Neutrophil (primary cell): ENCODE results near the gene TMCC1.
"Not testable (repeated sequence)": the region's sequence is repeated elsewhere in the genome, so short reads cannot be mapped to it uniquely, and the experiment has no call there.

Experiments
- H3K27ac ChIP-seq: fragments of 200-600 bp; sonication (generic); 2 replicates; pipeline ENCODE4 v1.5.1; 2016; ENCODE audit warnings: mild to moderate bottlenecking, moderate library complexity
- H3K27me3 ChIP-seq: fragments of 200-600 bp; sonication (generic); 2 replicates; pipeline ENCODE4 v1.6.0; 2016; ENCODE audit warnings: mild to moderate bottlenecking
- H3K36me3 ChIP-seq: fragments of 200-600 bp; sonication (generic); 2 replicates; pipeline ENCODE4 v1.5.1; 2017
- H3K4me1 ChIP-seq, 2 experiments: fragments of 200-600 bp in 1 of 2; sonication (generic) in 1 of 2; 1 replicate in 1 of 2; 2 replicates in 1 of 2; pipeline versions ENCODE4 v1.5.1 to v1.6.1; 2013 to 2016; ENCODE audit warnings: low read depth in 1 of 2, low read length in 1 of 2, mild to moderate bottlenecking in 1 of 2, moderate library complexity in 1 of 2; ENCODE audit not compliant: control insufficient read depth in 1 of 2, insufficient read depth in 1 of 2
- H3K4me3 ChIP-seq, 2 experiments: fragments of 200-600 bp in 1 of 2; sonication (generic) in 1 of 2; 1 replicate in 1 of 2; 2 replicates in 1 of 2; pipeline ENCODE4 v1.5.1; 2013 to 2016; ENCODE audit warnings: low read depth in 1 of 2, low read length in 1 of 2, mild to moderate bottlenecking in 1 of 2, moderate library complexity in 1 of 2
- H3K9me3 ChIP-seq: fragments of 200-600 bp; sonication (generic); 2 replicates; pipeline ENCODE4 v1.5.1; 2016
- TF ChIP-seq, protein P1 (sequence below): fragments of 200-600 bp; sonication (generic); IDR thresholded peaks from 2 replicates; pipeline ENCODE4 v1.5.1; 2016; ENCODE audit warnings: antibody characterized with exemption

TMCC1 gene

DNA sequence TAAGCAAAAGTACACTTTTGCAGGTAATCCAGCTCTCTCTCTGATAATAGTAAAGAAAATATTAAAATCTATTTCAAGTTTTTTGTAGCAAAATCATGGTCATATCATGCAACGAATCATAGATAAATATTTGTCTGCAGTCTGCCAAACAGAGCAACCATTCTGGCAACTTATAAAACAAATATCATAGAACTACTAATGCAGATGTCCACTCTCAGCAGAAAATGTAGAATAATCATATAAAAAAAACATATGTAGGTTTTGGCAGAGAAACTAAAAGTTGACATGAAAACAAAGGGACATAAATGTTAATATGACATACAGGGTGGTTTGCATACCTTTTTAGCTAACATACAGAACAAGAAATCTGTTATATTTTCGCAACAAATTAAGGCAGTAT lies 12.2 kb downstream of the TMCC1 start:
- H3K36me3 ChIP-seq = peaks cover 39% of the 10 kb centered on the region
- no peaks in the 10 kb centered on the region for H3K9me3 ChIP-seq
- no peak overlapping the region for H3K27ac ChIP-seq
- TF ChIP-seq, protein P1, sequence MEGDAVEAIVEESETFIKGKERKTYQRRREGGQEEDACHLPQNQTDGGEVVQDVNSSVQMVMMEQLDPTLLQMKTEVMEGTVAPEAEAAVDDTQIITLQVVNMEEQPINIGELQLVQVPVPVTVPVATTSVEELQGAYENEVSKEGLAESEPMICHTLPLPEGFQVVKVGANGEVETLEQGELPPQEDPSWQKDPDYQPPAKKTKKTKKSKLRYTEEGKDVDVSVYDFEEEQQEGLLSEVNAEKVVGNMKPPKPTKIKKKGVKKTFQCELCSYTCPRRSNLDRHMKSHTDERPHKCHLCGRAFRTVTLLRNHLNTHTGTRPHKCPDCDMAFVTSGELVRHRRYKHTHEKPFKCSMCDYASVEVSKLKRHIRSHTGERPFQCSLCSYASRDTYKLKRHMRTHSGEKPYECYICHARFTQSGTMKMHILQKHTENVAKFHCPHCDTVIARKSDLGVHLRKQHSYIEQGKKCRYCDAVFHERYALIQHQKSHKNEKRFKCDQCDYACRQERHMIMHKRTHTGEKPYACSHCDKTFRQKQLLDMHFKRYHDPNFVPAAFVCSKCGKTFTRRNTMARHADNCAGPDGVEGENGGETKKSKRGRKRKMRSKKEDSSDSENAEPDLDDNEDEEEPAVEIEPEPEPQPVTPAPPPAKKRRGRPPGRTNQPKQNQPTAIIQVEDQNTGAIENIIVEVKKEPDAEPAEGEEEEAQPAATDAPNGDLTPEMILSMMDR = no peak
- peaks cover 5 to 11% of the 10 kb centered on the region in 2 experiments for H3K4me1 ChIP-seq
- no peak overlapping the region for H3K4me3 ChIP-seq
- H3K27me3 ChIP-seq = no peaks in the 10 kb centered on the region

DNA sequence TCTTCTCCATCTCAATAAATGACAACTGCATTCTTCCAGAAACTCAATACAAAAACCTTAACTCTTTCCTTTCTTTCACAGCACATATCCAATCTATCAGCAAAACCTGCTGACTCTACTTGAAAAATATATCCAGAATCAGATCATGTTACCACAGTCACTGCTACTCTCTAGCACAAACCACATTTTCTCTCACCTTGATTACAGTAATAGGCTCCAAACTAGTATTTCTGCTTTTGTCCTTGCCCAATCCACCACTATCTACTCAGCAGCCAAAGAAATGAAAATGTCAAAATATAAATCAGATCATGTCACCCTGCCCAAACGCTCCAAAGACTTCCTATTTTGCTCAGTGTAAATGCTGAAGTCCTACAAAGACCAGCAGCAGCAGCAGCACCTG lies 15.2 kb downstream of the TMCC1 start:
- TF ChIP-seq, protein P1 = no peak
- Histone ChIP-seq H3K27me3 (no peaks in the 10 kb centered on the region), H3K36me3 (peaks cover 67% of the 10 kb centered on the region), H3K27ac (peak overlapping the region; percentile 70), H3K9me3 (no peaks in the 10 kb centered on the region), H3K4me1 (peaks cover 5 to 11% of the 10 kb centered on the region in 2 experiments), H3K4me3 (no peak overlapping the region)

DNA sequence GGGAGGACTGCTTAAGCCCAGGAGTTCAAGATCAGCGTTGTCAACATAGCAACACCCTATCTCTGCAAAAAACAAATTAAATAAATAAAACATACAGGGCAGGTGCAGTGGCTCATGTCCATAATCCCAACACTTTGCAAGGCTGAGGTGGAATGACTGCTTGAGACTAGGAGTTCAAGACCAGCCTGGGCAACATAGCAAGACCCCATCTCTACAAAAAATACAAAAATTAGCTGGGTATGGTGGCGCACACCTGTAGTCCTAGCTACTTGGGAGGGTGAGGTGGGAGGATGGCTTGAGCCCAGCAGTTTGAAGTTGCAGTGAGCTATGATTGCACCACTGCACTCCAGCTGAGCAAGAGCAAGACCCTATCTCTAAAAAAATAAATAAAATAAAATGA lies 19.0 kb downstream of the TMCC1 start:
- not testable (repeated sequence) for H3K4me3 ChIP-seq, H3K27me3 ChIP-seq, H3K27ac ChIP-seq, H3K9me3 ChIP-seq
- Histone ChIP-seq H3K36me3 (peaks cover 92% of the 10 kb centered on the region), H3K4me1 (peaks cover 5 to 11% of the 10 kb centered on the region in 2 experiments)

DNA sequence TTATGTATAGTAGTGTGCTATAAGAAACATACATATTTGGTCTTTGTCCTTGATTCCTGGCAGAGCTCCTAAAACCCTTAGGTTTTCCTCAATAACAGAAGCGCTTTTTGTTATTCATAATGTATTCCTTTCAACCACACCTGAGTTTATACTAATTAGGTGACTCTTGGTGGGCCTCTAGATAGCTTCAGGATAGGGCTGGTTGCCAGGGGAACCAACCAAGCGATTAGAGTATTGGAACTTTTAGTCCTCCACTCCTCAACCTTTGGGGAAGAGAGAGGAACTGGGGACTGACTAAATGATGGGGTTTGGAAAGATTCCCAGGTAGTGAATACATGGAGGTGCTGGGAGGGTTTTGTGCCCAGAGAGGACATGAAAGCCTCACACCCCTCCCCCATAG lies 24.6 kb downstream of the TMCC1 start:
- Histone ChIP-seq H3K4me1 (peaks cover 0 to 11% of the 10 kb centered on the region in 2 experiments), H3K9me3 (no peaks in the 10 kb centered on the region), H3K4me3 (no peak overlapping the region), H3K27ac (no peak overlapping the region), H3K27me3 (no peaks in the 10 kb centered on the region), H3K36me3 (peaks cover 52% of the 10 kb centered on the region)
- TF ChIP-seq, protein P1 = no peak

DNA sequence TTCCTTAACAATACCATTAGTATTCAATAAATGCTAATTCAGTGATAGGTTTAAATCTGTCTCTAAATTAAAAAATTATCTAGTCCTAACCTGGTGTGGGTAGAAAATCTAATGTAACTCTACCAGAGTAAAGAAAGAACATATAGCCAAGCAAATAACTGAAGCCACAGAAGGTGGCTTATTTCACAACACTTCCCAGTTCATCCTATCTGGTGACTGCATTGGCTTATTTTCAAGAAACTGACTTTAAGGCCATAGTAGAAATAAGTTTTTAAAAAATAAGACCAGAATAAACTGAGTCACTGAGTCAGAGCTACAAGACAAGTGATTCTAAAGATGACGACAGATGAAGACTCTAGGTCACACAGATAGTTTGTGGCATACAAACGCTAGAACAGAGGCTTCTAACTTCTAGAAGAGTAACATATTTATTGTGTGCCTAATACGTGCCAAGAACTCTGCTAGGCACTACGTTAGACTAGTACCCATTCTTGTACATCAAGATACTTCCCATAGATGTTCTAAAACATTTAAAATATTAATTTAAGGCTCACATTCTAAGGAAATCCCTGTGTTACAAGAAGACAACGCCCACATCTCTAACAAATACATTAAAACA lies 25.9 kb downstream of the TMCC1 start:
- TF ChIP-seq, protein P1 = no peak
- peak overlapping the region; percentile 36 for H3K27ac ChIP-seq

DNA sequence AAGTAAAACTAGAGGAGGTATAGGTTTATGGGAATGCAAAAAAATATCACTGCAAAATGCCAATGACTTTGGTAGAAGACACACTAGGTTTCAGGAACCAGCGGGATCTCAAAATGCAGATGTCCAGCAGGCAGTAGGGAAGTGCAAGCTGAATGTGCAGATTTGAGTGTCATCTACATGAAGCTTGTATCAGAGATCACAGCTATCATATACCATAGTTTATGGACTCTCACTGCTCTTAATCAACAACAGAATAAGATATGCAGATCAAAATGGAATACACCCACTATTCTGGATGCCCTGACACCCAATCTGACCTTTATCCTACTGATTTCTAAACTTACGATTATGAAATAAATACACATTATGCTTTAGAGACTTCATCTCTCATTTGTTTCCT lies 27.7 kb downstream of the TMCC1 start:
- Histone ChIP-seq H3K9me3 (no peaks in the 10 kb centered on the region), H3K4me1 (peaks cover 0 to 11% of the 10 kb centered on the region in 2 experiments), H3K27ac (no peak overlapping the region), H3K4me3 (no peak overlapping the region), H3K36me3 (peaks cover 41% of the 10 kb centered on the region), H3K27me3 (no peaks in the 10 kb centered on the region)
- TF ChIP-seq, protein P1 = no peak

More for the DNA sequence above, 25.9 kb downstream of the TMCC1 start:
- no peak overlapping the region for H3K4me3 ChIP-seq
- H3K36me3 ChIP-seq = peaks cover 43% of the 10 kb centered on the region
- H3K9me3 ChIP-seq = no peaks in the 10 kb centered on the region
- H3K4me1 ChIP-seq = peaks cover 0 to 11% of the 10 kb centered on the region in 2 experiments
- H3K27me3 ChIP-seq = no peaks in the 10 kb centered on the region
